ENCODE measurements around the gene ZNF444. TPM values are rescaled to one million over a fixed set of nuclear protein-coding genes. Genes with fewer than 3 reads are reported as not detected.

ZNF444 gene
- total and polyA plus RNA-seq, 7 donors, result 11.4 to 57.4 (median 27.9) TPM

- intact Hi-C loops (cut with DNase I), result no loop called here
- H3K9me3 ChIP-seq, result no peaks in the 10 kb centered on the region
- no peak overlapping the region for H3K4me3 ChIP-seq
- peak overlapping the region; percentile 80 to 89 (median 82) for H3K27ac ChIP-seq
- 69 to 87% methylated on average over 11 of the region's 11 CpGs for WGBS, 2 donors
- peaks cover 0 to 74% (median 74%) of the 10 kb centered on the region in 4 donors for H3K4me1 ChIP-seq
- no peaks in the 10 kb centered on the region for H3K27me3 ChIP-seq
- DNase-seq, result no peak
- TF ChIP-seq EP300 (IDR thresholded peaks at IDR 0.05) (no peak), CTCF (IDR thresholded peaks at IDR 0.05) (no peak), POLR2AphosphoS5 (IDR thresholded peaks at IDR 0.05) (no peak), POLR2A (IDR thresholded peaks at IDR 0.05) (no peak)
- peaks cover 0 to 13% (median 11%) of the 10 kb centered on the region in 4 donors for H3K36me3 ChIP-seq
These were observed 34.1 kb upstream of the ZNF444 start for GRCh38 chr19:56106993-56107392.

DNA sequence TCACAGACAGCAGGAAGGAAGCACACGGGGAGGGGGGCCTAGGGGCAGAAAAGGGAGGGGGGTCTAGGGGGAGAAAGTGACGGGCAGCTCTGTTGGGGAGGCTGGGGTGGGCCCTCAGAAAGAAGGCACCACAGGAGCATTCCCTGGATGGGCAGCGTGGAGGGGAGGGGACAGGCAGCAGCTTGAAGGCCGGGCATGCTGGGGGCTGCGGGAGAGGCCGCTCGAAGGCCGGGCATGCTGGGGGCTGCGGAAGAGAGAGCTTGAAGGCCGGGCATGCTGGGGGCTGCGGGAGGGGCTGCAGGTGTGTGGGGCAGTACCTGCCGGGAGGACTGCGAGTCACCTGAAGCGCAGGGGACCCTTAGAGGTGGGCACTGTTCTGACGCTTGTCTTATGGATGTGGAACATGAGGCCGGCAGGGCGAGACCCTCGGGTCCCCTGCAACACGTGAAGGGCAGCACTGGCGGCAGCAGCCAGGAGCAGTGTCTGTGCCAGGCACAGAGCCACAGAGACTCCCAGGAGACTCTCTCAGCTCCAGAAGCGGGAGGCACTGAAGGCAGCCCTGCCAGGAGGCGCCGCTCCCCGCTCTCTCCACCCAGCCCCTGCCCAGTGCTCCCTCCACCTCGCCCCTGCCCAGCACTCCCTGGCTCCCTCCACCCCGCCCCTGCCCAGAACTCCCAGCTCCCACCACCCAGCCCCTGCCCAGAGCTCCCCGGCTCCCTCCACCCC lies 33.3 kb upstream of the ZNF444 start:
- Histone ChIP-seq H3K4me1 (peaks cover 0 to 82% (median 82%) of the 10 kb centered on the region in 4 donors), H3K27ac (peak overlapping the region; percentile 80 to 89 (median 82))

DNA sequence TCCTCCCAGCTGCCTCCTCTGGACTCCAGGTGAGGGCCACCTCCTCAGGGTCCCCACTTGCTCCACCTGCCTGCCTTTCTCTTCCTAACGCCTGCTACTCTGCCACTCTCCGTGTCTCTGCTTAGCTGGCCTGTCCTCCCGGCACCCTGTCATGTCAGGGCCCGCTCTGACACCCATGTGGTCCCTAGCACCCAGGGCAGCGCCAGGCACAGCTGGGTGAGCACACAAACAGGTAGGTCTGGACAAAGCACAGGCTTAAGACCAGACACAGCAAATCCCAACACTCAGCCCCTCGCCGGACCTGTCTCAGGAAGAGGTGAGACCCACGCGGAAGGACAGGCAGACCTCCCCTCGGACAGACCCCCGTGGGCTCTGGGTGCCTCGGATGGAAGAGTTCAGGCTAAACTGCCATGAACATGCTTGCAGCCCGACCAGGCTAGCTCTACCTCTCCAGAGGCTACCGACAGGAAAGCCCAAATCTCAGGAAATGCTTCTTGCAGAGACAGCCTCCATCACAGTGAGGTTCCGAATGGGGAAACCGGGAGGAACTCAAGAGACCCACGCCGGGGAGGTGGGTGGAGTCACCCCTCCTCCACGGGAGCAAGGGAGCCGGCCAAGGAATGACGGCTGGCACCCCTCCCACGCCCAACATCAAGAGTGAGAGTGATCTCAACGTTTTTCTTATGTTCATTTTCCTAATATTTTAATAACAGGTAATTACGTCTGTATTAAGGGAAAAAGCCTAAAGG lies 32.5 kb upstream of the ZNF444 start:
- Histone ChIP-seq H3K4me1 (peaks cover 0 to 91% (median 85%) of the 10 kb centered on the region in 4 donors), H3K4me3 (peak overlapping the region; percentile 6 to 40 (median 32)), H3K36me3 (no peaks in the 10 kb centered on the region), H3K27me3 (no peaks in the 10 kb centered on the region), H3K27ac (peak overlapping the region; percentile 80 to 89 (median 82)), H3K9me3 (no peaks in the 10 kb centered on the region)
- no peak for DNase-seq
- intact Hi-C loops (cut with DNase I), result no loop called here
- no peak for TF ChIP-seq CTCF (IDR thresholded peaks at IDR 0.05)
- no peak for TF ChIP-seq POLR2A (IDR thresholded peaks at IDR 0.05)
- no peak for TF ChIP-seq EP300 (IDR thresholded peaks at IDR 0.05)
- TF ChIP-seq POLR2AphosphoS5 (IDR thresholded peaks at IDR 0.05), result no peak
- 37 to 51% methylated on average over 24 of the region's 24 CpGs for WGBS, 2 donors

More for the DNA sequence above, 33.3 kb upstream of the ZNF444 start:
- peak; percentile 78 for DNase-seq
- Histone ChIP-seq H3K4me3 (peak overlapping the region in 3 of 4 donors; percentile 28 to 40 (median 35)), H3K36me3 (peaks cover 0 to 5% (median 4%) of the 10 kb centered on the region in 4 donors), H3K9me3 (no peaks in the 10 kb centered on the region), H3K27me3 (no peaks in the 10 kb centered on the region)
- TF ChIP-seq POLR2A (IDR thresholded peaks at IDR 0.05) (no peak), CTCF (IDR thresholded peaks at IDR 0.05) (no peak), EP300 (IDR thresholded peaks at IDR 0.05) (no peak), POLR2AphosphoS5 (IDR thresholded peaks at IDR 0.05) (no peak)
- WGBS, 2 donors, result 49 to 74% methylated on average over 27 of the region's 27 CpGs
- intact Hi-C loops (cut with DNase I), result no loop called here

- peak overlapping the region in 3 of 4 donors; percentile 28 to 40 (median 35) for H3K4me3 ChIP-seq
- no peaks in the 10 kb centered on the region for H3K36me3 ChIP-seq
- peaks cover 0 to 97% (median 91%) of the 10 kb centered on the region in 4 donors for H3K4me1 ChIP-seq
- peak overlapping the region; percentile 80 to 89 (median 82) for H3K27ac ChIP-seq
- no peak for TF ChIP-seq POLR2A (IDR thresholded peaks at IDR 0.05)
- TF ChIP-seq POLR2AphosphoS5 (IDR thresholded peaks at IDR 0.05), result no peak
- no peak for TF ChIP-seq CTCF (IDR thresholded peaks at IDR 0.05)
- TF ChIP-seq EP300 (IDR thresholded peaks at IDR 0.05), result no peak
- intact Hi-C loops (cut with DNase I), result no loop called here
- H3K27me3 ChIP-seq, result no peaks in the 10 kb centered on the region
- 49 to 53% methylated on average over 13 of the region's 13 CpGs for WGBS, 2 donors
- H3K9me3 ChIP-seq, result no peaks in the 10 kb centered on the region
- DNase-seq, result no peak
These were observed 31.9 kb upstream of the ZNF444 start for GRCh38 chr19:56109226-56109625.

Measured in sigmoid colon (tissue), 7 donors.